HG03521 (cell line): ENCODE results near the gene WWP2.
"Not testable (repeated sequence)": the region's sequence is repeated elsewhere in the genome, so short reads cannot be mapped to it uniquely, and the experiment has no call there.

Experiments
- ATAC-seq: cut with Tn5 transposase; IDR thresholded peaks from one replicate; pipeline ENCODE4 v1.9.1; 2021; ENCODE audit warnings: mild to moderate bottlenecking, moderate library complexity; ENCODE audit not compliant: unreplicated experiment

Gene WWP2

GRCh38 chr16:69793526-69793925, 31.4 kb downstream of the WWP2 start:
- ATAC-seq, result no peak

DNA sequence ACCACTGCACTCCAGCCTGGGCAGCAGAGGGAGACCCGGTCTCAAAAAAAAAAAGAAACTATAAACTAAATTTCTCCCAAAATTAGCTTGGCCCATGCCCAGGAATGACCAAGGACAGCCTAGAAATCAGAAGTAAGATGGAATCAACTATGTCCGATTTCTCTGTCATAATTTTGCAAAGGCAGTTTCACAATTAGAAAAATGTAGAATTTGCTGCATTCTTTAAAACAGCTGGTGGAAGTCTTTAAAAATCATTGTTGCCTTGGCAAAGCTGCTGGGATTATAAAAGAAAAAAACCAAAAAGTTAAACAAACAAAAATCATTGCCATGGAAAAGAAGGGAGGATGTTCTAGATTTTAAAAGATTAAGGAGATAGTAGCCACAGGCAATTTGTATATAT, 32.4 kb downstream of the WWP2 start:
- ATAC-seq, result no peak

DNA sequence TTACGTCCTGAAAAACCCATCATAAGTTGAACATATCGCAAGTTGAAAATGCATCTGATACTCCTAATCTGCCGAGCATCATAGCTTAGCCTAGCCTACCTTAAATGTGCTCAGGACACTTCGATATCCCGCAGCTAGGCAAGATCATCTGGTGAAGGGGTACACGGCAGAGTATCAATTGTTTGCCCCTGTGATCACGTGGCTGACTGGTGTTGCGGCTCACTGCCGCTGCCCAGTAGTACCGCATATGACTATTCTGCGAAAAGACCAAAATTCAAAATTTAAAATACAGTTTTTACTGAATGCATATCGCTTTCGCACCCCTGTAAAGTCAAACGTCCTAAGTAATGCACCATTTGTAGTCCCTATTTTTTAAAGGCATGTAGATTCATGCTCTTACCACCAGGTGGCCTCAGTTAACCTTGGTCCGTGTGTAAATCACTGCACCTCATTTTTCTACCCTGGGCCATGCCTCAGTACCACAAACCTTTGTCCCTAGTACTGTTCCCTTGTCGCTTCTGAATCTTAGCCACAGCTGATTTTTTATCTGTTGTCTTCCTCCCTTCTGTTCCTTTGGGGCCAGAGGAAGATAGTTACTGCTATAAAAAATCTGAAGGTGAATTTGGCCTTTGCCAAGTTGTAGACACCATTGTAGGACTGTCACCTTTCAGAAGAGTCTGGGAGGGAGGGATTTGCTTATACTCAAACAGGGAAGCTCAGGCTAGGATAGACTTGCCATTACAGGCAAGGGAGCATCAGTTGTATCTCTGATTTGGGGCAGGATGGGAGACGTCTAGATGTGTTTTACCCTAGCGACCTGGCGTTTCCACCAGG, 34.4 kb downstream of the WWP2 start:
- ATAC-seq, result no peak

GRCh38 chr16:69798466-69798865, 36.3 kb downstream of the WWP2 start:
- no peak for ATAC-seq

- ATAC-seq, result no peak
These were observed 37.5 kb downstream of the WWP2 start for GRCh38 chr16:69799611-69800031.

DNA sequence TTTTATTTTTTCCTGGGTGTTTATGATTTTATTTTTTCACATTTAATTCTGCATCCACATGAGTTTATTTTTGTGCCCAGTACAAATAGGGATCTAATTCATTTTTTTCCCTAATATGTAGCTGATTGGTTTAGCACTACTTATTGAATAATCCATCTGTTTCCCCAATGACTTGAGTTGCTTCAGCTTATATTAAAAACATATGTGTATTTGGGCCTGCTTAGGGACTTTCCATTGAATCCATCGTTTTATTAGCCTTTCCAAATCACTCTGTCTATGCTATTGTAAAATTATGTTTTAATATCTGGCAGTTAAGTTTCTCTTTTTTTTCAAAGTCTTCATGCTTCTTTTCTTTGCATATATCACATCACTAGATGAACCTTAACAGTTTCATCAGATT, 42.2 kb downstream of the WWP2 start:
- ATAC-seq, result no peak

- not testable (repeated sequence) for ATAC-seq
These were observed 44.6 kb downstream of the WWP2 start for GRCh38 chr16:69806776-69807175.

DNA sequence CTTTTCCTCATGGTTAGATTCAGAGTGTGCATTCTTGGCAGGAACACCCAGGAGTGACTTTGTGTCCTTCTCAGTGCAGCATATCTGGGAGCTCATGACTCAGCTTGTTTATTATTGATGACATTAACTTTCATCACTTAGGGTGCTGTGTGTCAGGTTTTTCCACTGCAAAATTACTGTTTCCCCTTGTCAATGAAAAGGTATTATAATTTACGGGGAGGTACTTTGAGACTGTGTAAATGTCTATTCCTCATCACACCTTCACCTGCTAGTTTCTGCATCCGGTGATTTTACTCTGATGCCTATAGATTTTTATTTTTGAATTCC, 50.5 kb downstream of the WWP2 start:
- no peak for ATAC-seq

DNA sequence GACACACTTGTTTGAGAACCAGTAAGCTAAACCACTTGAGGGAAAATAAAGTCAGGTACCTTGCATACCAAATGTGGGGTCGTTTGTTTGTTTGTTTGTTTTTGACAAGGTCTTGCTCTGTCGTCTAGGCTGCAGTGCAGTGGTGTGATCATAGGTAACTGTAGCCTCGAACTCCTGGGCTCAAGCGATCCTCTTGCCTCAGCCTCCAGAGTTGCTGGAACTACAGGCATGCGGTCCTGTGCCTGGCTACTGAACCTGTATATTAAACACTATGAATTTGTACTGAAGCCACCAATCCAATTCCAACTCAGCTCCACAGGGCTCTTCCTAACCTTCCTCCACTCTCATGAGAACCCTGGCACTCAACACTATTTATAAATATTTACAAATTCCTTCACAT, 51.9 kb downstream of the WWP2 start:
- no peak for ATAC-seq

GRCh38 chr16:69814561-69814960, 52.4 kb downstream of the WWP2 start:
- no peak for ATAC-seq

DNA sequence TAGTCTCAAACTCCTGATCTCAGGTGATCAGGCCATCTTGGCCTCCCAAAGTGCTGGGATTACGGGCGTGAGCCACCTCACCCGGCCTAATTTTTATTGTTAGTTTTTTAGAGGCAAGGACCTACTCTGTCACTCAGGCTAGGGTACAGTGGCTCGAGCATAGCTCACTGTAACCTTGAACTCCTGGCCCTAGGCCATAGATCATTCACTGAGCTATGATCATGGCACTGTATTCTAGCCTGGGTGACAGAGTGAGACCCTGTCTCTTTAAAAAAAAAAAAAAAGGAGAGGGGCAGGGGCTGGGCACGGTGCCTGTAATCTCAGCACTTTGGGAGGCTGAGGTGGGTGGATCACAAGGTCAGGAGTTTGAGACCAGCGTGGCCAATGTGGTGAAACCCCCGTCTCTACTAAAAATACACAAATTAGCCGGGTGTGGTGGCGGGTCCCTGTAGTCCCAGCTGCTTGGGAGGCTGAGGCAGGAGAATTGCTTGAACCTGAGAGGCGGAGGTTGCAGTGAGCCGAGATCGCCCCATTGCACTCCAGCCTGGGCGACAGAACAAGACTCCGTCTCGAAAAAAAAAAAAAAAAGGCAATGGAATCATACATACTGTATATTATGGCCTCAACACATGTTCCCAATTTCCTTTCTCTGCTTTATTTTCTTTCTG, 53.2 kb downstream of the WWP2 start:
- ATAC-seq, result not testable (repeated sequence)

DNA sequence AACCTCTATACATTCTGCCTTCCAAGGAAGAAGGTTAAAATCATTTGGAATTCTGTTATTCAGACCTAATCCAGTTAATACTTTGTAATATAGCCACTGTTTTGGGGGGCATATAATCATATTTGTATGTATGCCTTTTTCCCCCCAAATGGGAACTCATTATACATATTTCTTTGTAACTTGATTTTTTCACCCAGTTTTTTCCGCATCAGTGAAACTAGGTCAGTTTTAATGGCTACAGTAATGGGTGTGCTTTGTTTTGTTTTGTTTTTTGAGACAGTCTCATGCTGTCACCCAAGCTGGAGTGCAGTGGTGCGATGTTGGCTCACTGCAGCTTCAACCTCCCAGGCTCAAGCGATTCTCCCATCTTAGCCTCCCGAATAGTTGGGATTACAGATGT, 54.9 kb downstream of the WWP2 start:
- ATAC-seq, result no peak

DNA sequence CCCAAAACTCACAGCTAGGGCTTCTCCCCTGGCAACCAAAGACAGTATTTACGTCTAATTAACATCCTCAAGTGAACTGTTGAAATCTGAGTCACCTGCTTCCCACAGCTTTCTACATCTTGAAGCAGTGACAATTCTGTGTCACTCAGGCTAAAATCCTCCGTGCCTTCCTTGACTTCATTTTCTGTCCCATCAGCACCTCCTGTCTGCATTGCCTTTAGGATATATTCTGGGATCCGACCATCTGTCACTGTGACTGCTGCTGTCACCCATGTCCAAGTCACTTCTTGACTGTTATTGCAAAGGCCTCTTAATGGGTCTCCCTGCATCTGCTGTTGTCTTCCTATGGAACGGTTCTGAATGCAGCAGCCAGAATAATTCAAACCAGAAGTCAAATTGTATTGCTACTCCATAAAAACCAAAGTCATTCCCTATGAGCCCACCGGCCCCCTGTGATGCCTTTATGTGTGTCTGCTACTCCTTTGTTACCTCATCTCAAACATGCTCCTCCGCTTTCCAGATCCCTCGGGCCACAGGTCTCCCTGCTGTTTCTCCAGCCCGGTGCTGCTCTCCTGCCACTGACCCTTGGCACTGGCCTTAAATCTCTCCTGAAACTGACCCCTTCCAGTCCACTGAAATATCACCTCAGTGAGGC, 56.9 kb downstream of the WWP2 start:
- no peak for ATAC-seq

- no peak for ATAC-seq
These were observed 58.9 kb downstream of the WWP2 start for GRCh38 chr16:69820926-69821541.

- ATAC-seq, result no peak
These were observed 59.7 kb downstream of the WWP2 start for GRCh38 chr16:69821844-69822173.

- no peak for ATAC-seq
These were observed 60.2 kb downstream of the WWP2 start for GRCh38 chr16:69822174-69822935.

DNA sequence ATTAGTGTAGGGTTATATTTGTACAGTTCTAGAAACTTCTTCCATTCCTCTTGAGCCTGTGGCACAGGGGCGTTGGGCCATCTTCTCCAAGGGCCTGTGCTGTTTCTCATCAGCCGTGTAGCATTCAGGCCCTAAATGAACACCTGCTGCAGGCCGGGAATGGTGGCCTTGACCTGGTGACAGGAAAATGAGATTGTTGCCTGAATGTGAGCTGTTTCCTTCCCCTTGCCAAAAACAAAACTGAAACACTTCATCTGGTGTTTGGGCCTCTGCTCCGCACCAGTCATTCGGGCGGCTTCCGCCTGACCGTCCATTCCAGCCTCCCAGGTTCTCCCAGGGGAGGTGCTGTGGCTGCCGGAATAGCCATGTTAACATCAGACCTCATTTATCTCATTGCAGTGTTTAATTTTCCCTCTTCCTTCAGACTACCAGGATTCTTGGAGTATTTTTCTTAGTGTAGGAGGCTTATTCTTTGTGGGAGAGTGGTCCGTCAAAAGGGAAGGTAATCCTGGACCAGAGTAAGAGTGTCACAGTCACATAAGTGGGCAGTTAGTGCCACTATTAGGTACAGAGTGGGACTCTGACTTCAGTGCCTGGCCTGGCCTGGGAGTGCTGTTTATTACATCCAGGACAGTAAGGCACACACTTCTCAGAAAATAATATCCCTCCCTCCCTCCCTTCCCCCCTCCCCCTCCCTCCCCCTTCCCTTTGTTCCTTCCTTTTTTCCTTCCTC, 61.9 kb downstream of the WWP2 start:
- ATAC-seq, result peak; percentile 71

- not testable (repeated sequence) for ATAC-seq
These were observed 62.5 kb downstream of the WWP2 start for GRCh38 chr16:69824564-69825142.

- ATAC-seq, result no peak
These were observed 65.4 kb downstream of the WWP2 start for GRCh38 chr16:69827524-69827923.

- no peak for ATAC-seq
These were observed 67.2 kb downstream of the WWP2 start for GRCh38 chr16:69829338-69829737.
